HG02981 (cell line): ENCODE results near the gene UBE2K.
"Not testable (repeated sequence)": the region's sequence is repeated elsewhere in the genome, so short reads cannot be mapped to it uniquely, and the experiment has no call there.

Experiments
- ATAC-seq: cut with Tn5 transposase; IDR thresholded peaks from one replicate; pipeline ENCODE4 v1.9.1; 2021; ENCODE audit warnings: mild to moderate bottlenecking, moderate library complexity; ENCODE audit not compliant: unreplicated experiment

UBE2K gene

DNA sequence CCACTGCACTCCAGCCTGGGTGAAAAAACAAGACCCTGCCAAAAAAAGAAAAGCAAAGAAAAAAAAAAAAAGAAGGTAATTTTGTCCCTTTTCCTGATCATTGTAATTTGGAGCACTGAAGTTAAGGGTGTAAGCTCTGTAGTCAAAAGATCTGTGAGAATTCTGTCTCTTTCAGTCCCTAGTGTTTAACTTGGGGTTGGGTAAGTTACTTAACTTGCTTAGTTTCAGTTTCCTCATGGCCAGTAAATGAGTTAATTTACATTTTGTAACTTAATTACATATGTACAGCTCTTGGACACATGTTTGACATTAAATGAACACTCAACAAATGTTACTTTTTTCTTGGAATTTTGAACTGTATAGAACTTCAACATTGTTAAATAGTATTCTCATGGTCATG lies 10.9 kb upstream of the UBE2K start:
- ATAC-seq: no peak

DNA sequence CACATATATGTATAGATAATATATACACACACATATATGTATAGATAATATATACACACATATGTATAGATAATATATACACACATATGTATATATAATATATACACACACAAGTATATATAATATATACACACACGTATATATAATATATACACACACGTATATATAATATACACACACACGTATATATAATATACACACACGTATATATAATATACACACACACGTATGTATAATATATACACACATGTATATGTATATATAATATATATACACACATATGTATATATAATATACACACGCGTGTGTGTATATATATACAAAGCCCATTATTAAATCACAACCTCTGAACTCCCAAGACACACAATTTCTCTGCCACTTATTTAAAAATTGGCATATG lies 8.0 kb upstream of the UBE2K start:
- no peak for ATAC-seq

DNA sequence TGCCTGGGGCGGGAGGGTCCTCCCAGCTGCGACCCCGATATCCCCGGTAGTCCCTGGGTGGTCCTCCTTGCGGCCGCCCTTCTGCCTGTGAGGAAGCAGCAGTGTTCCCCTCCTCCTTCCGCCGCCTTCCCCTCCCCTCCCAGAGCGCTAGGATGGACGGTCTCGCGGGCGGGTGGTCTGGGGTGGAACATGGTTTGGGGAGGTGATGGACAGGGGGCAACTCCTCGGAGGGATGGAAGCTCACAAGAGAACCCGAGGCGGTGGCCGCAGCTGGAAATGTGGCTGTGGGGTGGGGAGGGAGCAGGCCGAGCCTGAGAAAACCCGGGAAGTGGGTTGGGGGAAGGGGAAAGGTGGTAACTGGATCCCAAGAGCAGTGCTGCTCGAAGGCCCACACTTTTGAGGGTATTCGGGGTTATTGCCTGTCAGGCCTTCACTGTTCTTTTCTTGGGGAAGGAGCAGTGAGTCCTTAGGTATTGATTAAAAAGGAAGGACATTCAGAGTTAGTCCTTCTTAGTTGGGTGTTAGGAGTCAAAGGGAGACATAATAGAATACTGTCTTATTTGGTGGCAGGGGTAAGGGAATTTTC lies 581 bp downstream of the UBE2K start:
- peak; percentile 21 for ATAC-seq

DNA sequence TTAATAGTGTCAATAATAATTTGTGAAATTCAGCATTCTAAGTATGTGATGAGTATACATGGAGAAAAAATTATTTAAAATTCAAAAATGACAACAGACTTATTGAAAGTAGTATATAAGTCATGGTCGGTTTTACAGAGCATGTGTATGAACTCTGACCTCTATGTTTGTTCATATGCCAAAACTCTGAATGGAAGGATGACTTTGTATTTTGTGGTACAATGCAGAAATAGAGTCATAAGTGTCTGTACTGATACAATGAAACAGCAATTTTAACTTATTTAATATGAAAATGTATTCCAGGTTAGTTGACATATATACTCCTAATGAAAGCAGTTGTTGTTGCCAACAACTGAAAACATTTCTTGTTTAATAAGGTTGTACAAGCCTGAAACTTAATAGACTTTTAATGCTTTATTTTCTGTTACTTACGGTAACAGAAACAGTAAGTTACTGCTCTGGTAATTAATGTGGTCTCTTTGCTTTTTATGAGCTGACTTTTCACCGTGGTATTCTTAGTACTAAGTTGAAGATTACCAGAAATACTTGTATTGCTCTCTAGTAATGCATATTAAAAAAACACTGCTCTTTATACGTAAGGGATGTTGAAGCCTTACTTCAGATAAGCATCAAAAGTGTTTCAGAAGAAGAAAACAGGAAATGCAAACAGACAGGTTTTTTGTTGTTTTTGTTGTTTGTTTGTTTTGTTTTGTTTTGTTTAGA lies 1.9 kb downstream of the UBE2K start:
- no peak for ATAC-seq

DNA sequence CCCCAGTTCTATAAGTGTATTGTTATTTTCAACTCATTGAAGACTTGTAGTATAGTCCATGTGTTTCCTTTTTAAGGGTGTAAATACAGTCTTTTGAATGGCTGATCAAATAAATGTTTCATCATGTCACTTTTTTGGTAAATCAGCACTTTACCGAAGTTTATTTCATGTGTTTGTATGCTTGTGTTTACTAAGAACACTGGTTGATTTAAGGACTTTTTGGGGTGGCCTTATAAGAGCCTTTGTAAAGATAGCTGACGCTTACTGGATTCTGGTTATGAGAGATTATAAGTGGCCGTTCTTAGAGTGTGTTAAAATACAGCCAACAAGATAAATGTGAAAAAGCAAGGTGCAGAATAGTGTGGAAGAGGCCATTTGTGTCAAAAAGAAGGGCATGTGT lies 2.6 kb downstream of the UBE2K start:
- ATAC-seq: no peak

DNA sequence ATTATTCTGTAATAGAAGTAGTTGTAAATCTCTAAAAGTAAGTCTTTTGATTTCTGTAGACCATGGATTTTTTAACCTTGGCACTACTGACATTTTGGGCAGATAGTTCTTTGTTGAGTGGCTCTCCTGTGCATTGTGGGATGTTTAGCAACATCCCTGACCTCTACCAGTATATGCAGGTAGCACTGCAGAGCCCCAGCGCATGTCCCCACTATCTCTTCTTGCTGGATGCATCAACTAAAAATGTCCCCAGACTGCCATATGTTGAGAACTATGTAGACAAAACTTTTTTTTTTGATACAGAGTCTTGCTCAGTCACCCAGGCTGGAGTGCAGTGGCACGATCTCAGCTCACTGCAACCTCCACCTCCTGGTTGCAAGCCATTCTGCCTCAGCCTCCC lies 4.8 kb downstream of the UBE2K start:
- no peak for ATAC-seq

DNA sequence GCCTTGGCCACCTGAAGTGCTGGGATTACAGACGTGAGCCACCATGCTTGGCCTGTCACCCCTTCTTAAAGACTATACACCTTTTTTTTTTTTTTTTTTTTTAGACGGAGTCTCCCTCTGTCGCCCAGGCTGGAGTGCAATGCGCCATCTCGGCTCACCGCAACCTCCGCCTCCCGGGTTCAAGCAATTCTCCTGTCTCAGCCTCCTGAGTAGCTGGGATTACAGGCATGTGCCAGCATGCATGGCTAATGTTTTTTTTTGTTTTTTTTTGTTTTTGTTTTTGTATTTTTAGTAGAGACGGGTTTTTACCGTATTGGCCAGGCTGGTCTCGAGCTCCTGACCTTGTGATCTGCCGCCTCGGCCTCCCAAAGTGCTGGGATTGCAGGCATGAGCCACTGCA lies 6.9 kb downstream of the UBE2K start:
- not testable (repeated sequence) for ATAC-seq

DNA sequence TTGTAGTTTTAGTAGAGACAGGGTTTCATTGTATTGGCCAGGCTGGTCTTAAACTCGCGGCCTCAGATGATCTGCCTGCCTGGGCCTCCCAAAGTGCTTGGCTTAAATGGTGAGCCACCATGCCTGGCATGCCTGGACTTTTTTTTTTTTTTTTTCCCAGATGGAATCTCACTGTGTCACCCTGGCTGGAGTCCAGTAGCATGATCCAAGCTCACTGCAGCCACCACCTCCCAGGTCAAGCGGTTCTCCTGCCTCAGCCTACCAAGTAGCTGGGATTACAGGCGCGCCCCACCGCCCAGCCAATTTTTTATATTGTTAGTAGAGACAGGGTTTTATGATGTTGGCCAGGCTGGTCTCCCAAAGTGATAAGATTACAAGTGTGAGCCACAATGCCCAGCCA lies 8.4 kb downstream of the UBE2K start:
- no peak for ATAC-seq

DNA sequence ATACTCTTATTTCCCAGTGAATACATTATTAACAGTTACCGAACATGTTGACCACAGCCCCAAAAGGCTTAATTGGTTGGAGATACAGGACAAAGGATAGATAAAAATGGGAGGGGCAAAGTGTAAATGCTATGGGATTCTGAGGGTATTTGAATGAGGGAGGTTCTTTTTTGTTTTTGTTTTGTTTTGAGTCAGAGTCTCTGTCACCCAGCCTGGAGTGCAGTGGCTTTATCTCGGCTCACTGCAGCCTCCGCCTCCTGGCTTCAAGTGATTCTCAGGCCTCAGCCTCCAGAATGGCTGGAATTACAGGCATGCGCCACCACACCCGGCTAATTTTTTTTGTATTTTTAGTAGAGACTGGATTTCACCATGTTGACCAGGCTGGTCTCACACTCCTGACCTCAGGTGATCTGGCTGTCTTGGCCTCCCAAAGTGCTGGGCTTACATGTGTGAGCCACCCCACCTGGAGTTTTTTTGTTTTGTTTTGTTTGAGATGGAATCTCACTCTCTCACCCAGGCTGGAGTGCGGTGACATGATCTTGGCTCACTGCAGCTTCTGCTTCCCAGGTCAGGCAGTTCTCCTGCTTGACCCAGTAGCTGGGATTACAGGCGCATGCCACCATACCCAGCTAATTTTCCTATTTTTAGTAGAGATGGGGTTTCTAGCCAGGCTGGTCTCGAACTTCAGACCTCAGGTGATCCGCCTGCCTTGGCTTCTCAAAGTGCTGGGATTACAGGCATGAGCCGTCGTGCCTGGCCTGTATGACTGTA lies 9.0 kb downstream of the UBE2K start:
- ATAC-seq: no peak

DNA sequence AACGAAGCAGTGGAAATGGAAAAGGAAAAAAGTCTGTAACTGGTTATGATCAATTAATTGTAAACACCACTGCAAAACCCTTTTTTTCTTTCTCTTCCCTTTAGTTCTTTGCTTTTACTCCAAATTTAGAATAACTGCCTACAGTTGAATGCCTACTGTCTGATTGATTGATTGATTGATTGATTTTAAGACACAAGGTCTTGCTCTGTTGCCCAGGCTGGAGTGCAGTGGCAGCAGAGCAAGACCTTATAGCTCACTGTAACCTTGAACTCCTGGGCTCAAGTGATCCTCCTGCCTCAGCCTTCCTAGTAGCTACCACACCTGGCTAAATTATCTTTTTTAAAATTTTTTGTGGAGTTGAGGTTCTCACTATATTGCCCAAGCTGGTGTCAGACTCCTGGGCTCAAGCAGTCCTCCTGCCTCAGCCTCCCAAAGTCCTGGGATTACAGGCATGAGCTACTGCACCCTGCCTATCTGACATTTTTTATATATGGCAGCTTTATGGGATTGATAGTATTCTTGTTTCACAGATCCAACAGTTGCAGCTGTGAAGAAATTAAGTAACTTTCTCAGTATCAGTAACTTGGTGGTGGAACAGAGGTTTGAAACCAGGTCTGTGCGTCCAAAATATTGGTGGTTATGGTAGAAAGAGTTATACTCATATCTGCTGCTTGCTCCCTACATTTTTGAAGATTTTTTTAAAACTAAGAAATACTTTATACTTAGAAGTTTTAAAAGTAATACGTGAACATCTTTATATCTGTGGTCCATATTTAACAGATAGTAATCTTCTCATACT lies 12.4 kb downstream of the UBE2K start:
- ATAC-seq: no peak

DNA sequence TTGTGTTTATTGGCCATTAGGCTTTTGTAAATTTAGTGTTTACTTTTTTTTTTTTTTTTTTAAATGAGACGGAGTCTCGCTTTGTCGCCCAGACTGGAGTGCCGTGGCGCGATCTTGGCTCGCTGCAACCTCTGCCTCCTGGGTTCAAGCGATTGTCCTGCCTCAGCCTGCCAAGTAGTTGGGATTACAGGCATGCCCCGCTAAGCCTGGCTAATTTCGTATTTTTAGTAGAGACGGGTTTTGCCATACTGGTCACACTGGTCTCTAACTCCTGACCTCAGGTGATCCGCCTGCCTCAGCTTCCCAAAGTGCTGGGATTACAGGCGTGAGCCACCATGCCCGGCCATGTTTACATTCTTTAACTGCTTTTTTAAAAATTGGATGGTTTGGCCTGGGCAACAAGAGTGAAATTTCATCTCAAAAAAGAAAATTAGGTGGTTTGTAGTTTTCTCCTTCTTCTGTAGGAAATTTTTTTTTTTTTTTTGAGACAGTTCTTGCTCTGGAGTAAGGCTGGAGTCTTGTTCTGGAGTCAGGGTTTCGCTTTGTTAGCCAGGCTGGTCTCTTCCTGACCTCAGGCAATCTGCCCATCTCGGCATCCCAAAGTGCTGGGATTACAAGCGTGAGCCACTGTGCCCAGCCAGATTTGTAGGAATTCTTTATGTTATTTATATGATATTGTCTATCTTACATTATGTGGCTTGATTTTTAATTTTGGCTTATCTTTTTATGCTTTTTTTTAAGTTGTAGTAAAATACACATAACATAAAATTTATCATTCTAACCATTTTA lies 15.1 kb downstream of the UBE2K start:
- no peak for ATAC-seq

DNA sequence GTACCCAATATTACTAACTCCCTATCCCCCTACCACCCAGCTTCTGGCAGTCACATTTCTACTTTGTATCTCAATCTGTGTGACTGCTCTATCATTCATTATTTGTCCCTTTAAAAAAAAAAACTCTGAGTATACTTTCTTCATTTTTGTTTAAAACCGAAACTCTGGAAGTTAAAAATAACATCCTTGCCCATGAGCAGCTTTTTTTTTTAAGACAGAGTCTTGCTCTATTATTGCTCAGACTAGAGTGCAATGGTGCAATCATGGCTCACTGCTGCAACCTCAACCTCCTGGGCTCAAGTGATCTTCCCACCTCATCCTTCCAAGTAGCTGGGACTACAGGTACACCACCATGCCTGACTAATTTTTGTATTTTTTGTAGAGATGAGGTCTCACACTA lies 15.8 kb downstream of the UBE2K start:
- ATAC-seq: no peak

DNA sequence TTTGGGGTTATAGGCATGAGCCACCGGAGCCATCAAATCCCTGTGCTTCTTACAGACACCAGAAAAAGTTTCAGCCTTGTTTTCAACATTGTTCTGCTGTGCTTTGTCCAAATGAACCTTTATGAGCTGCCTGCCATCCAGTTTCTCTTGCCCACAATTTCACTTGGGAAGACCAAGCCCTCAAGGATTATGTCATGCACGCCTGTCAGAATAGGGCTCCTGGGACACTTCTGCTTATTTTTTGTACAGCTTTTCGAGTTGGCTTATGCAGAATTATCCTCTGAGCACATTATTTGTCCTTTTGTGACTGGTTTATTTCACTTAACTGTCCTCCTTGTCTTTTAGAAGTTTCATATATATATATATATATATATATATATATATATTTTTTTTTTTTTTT lies 16.2 kb downstream of the UBE2K start:
- no peak for ATAC-seq

DNA sequence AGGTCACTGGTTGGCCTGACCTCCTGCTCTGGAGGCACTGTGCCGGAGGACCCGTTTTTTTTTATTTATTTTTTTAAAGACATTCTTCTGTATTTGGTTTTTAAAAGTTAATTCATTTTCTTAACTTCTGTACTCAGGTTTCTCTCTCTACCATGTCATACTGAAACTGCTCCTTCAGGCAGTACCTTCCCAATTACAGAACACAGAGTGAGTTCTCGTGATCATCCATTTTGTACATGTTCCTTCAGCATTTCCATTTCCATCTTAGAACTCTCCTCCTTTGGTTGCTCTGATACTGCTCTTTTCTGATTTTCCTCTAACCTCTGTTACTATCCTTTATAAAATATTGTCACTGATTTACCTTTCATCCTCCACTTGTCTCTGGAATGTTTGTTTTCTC lies 17.9 kb downstream of the UBE2K start:
- ATAC-seq: no peak

DNA sequence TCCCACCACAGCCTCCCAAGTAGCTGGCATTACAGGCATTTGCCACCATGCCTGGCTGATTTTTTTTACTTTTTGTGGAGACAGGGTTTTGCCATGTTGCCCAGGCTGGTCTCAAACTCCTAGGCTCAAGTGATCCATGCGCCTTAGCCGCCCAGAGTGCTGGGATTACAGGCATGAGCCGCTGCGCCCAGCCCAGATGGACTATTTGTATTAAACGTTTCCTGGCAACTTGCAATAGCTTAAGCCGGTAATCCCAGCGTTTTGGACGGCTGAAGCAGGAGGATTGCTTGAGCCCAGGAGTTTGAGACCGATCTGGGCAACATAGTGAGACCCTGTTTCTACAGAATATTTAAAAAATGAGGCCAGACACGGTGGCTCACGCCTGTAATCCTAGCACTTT lies 18.4 kb downstream of the UBE2K start:
- no peak for ATAC-seq

DNA sequence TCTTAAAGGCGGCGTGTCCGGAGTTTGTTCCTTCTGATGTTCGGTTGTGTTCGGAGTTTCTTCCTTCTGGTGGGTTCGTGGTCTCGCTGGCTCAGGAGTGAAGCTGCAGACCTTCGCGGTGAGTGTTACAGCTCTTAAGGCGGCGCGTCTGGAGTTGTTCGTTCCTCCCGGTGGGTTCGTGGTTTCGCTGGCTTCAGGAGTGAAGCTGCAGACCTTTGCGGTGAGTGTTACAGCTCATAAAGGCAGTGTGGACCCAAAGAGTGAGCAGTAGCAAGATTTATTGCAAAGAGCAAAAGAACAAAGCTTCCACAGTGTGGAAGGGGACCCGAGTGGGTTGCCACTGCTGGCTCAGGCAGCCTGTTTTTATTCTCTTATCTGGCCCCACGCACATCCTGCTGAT lies 19.8 kb downstream of the UBE2K start:
- not testable (repeated sequence) for ATAC-seq

DNA sequence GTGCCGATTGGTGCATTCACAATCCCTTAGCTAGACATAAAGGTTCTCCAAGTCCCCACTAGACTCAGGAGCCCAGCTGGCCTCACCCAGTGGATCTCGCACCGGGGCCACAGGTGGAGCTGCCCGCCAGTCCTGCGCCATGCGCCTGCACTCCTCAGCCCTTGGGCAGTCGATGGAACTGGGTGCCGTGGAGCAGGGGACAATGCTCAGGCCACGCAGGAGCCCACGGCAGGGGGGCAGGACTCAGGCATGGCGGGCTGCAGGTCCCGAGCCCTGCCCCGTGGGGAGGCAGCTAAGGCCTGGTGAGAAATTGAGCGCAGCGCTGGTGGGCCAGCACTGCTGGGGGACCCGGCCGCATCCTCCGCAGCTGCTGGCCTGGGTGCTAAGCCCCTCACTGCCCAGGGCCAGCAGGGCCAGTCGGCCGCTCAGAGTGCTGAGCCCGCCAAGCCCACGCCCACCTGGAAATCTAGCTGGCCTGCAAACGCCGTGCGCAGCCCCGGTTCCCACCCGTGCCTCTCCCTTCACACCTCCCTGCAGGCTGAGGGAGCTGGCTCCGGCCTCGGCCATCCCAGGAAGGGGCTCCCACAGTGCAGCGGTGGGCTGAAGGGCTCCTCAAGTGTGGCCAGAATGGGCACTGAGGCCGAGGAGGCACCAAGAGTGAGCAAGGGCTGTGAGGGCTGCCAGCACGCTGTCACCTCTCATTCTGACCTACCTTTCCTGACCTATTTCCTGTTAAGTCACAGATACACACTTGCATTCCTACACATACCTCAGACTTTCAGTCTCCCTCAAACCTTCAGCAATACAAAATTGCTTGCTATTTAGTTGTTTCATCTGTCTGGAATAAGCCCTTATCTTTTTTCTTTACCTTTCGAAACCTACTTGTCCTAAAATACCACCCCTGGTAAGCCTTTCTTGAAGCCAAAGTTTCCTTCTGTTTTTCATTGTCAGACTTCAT lies 20.7 kb downstream of the UBE2K start:
- ATAC-seq: no peak

DNA sequence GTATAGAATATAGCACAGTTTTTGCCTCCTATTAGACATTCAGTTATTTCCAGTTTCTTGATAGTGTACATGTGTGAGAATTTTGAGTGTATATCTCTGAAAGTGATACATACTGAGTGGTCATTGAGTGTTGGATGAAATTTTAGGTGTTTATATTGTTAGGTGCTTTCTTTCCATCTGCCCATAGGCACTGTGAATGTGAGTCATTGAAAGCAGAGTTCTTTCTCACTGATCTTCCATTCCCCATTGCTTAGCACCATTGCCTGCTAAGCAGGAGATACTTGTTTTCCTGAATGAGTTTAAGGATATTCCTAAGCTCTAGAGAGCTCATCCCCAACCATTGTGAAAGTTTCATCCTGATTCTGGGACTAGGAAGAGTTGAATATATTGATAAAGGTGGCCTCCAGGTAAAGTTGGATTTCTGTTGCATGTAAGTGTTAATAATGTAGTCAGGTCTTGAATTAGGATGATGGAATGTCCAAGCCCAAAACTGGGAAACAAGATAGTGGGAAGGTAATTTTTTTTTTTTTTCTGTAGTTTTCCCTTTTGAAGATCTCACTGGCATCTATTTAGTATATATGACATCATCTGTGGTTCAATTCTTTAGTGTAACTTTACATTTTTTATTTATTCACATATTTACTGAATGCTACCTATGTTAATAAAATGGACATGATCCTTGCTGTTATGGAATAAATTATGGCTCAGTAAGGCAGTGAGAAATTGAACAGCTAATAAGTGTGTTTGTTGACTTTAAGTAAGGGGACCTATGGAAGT lies 22.1 kb downstream of the UBE2K start:
- ATAC-seq: no peak

DNA sequence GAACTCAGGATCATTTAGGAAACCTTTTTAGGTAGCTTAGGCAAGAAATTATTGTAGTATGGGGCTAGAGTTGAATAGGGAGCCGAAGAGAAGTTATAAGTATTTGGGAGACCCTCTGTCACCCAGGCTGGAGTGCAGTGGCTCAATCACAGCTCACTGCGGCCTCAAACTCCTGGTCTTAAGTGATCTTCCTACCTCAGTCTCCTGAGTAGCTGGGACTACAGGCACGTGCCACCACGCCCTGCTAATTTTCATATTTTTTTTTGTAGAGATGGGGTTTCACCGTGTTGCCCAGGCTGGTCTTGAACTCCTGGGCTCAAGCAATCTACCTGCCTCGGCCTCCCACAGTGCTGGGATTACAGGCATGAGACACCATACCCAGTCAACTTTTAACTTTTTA lies 23.3 kb downstream of the UBE2K start:
- not testable (repeated sequence) for ATAC-seq
